ENCODE results near the gene PRKAG2. TPM values are rescaled to one million over a fixed set of nuclear protein-coding genes. Genes with fewer than 3 reads are reported as not detected.

Gene PRKAG2
- polyA plus RNA-seq, 1 donor = 38.3 TPM

DNA sequence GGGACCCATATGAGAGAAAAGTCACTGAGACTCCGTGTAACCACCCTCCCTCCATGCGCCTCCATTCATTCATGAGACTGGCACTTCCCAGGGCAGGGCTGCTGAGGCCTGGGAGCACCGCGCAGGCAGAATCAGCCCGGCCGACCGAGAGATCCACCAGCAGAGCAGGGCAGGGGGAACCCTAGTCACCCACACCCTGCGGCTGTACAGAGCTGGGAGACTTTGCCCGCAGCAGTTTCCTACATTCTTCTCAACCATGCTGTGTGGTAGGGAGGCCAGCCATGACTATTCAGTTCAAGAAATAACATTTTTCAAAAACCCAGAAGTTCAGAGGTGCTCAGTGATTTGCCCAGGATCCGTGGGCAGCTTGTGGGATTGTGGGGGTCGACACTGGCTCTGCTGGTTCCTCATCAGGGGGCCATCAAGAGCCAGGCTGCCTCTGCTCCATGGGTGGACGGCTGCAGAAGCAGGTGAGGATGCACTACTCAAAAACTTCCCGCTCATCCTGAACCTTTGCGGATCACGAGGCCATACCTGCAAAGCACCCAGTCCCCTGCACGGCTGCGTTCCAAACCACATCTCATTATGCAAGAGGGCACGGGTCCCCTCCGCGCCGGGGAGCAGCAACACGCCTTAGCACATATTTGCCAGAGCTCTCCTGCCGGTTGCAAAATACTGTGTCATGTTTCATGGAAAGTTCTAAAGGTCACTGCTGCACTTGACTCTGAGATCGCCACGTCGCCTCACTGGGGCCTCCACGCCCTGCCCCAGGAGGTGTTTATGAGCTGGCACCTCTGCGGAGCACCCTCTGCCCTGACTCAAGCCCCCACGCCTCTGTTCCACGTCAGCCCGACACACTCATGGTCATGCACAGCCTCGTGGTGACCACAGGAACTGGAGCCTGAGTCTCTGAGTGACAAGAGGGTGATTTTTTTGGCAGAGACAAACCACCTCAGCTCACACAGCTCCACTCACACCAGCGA is 132.0 kb downstream of the PRKAG2 start:
- no peak for DNase-seq

DNA sequence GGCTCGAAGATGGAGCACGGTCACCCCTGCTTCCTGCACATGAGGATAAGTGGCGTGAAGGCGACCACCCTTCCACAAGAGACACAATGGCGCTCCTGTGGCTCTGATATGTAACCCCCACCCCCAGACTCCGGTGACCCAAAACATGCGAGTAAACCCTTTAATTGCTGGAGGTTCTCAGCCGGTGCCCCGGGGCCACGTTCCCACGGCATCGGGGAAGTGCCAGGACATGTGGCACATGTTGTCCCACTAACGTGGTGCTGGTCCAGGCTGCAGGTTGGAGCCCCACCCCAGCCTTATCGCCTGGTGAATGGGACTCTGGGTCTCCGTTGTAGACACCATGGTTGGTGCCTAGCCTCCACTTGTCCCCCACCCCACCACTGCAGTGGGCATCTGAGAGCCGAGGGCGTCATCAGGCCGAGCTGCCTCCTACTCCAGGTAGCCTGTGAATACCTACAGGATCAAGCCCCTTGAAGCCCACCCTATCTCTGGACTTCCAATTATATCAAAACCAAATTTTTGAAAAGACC is 132.8 kb downstream of the PRKAG2 start:
- no peak for DNase-seq

DNA sequence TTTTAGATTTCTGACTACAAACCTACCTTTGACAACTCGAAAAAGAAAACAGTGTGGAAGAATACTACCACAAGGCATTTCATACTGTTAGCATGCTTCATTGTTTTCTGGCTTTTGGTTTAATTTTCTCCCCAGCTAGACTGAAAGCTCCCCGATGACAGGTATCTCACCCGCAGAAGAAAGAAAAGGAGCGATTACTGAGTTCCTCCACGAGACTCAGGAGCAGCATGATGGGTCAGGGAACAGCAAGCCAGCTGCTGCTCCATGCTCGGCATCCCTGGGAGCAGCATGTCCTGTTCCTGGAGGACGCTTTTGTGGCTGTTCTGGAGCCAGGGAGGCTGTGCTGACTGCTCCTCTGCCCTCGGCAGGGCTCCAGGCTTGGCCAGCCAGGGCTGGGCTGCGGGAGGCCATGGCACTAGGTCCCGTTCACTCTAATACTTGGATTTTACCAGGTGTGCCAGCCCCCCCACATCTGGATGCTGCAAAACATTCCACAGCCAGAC is 133.4 kb downstream of the PRKAG2 start:
- DNase-seq = no peak

- no peak for DNase-seq
These were observed 134.0 kb downstream of the PRKAG2 start for GRCh38 chr7:151742713-151743480.

- no peak for DNase-seq
These were observed 135.3 kb downstream of the PRKAG2 start for GRCh38 chr7:151741585-151741984.

DNA sequence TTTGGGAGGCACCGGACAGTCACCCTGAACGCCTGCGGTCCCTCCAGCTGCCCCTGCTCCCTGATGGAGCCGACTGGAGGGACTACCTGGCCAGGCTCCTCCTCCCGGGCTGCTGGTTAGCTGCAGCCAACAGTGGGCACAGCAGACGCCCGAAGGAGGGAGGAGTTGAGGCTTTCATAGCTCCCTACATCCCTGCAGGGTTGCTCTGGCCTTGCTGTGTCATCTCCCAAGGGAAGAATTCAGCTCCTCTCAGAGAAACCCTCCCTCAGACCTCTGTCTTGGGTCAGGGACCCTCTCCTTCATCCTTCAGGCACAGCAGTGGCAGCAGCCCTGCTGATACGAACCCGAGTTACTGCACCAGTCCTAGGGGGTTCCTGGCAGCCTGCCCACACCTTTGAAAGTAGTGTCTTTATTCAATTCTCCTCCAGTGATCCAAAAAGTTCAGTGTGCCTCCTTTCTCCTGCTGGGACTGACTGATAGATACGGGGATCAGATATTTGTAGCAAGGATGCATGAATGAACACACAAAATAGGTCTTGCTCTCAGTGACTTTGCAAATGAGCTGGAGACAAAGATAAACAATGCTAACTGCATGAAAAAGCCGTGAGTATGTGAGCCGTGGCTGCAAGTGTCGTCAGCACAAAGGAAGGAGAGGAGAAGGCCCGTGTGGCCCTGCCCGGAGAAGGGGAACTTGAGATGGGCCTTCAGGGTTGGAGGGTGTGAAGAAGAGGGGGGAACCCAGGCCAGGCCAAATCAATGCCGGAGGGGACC is 136.6 kb downstream of the PRKAG2 start:
- DNase-seq = peak; percentile 38

- DNase-seq = no peak
These were observed 138.0 kb downstream of the PRKAG2 start for GRCh38 chr7:151738925-151739324.

DNA sequence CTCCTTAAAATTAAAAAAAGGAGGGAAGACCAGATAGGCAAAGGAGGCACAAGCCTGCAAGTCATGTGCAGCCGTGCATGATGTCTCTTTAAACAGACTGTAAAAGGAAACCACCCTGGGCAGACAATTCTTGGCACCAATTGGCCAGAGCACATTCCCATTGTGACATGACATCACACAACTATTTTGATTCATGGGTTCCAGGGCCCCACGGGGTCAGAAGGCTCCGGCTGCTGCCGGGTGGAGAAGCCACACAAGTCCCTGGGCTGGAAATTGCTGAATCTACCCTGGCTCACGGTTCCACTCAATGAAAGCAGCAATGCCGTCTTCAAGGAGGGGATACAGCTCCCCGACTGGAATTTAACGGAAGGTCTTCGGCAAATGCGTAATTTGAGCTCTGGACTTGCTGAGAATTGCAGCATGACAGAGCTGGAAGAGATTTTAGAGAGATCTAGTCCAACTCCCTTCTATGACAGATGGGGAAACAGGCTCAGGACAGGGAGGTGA is 140.5 kb downstream of the PRKAG2 start:
- DNase-seq = peak; percentile 94

GRCh38 chr7:151735851-151736402 is 141.0 kb downstream of the PRKAG2 start:
- DNase-seq = no peak

GRCh38 chr7:151735186-151735850 is 141.6 kb downstream of the PRKAG2 start:
- no peak for DNase-seq

DNA sequence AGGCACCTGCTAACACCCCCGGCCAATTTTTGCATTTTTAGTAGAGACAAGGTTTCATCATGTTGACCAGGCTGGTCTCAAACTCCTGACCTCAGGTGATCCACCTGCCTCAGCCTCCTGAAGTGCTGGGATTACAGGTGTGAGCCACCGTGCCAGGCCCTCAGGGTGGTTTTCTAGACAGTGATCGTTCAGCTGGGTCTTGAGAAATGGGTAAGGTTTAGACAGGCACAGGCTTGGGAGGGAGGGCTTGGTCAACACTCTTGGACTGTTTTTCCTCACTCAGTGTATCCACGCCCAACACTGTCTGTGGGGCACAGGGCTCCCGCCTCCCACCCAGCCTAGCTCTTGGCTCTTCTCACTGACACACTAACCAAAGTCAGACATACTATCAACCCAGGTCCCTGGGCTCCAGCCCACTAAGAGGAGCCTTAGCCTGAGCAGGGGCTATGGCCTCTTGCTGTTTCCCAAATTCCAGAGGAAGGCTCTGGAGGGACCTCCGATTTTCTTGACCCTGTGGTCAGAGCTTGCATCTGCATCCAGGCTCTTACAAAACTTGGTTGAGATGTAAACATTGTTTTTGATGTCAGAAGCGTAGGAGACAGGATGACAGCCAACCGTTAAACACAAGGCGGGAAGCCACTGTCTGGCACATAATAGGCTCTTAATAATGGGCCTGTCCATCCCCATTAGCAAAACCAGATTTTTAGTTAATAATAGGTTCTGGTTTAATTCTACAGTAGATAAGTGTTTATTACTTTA is 143.9 kb downstream of the PRKAG2 start:
- no peak for DNase-seq

DNA sequence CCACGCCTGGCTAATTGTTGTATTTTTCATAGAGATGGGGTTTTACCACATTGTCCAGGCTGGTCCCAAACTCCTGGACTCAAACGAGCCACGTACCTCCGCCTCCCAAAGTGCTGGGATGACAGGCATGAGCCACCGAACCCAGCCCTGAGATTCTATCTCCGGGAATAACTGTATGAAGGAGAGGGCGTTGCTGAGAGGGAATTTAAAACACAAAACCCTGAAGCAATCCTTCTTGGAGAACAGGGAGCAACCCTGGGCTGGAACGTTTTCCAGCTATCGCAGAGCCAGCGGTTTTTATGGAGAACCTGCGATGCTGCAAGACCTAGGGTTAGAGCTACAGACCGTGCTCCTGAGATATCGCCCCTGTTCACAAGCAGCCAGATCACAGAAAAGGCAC is 144.6 kb downstream of the PRKAG2 start:
- DNase-seq = no peak

DNA sequence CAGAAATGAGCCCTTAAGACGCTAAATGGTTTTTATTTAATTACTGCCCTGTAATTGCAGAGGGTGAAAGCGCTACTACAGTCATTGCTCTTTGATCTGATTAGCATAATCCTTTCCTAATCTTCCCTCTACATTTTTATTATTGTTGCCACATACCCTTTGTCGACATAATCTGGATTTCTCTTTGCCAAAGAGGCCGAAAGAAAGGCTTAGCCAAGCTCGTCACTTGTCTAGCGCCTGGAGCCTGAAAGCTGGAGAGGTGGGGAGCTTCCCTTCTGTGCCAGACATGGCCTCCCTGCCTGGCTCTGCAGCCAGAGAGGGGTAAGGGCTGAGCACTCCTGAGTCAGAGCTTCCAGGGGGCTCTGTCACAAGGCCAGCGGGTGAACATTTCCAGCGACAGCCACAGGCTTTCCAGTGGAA is 145.9 kb downstream of the PRKAG2 start:
- DNase-seq = no peak

- DNase-seq = no peak
These were observed 146.3 kb downstream of the PRKAG2 start for GRCh38 chr7:151730591-151730990.

- no peak for DNase-seq
These were observed 147.4 kb downstream of the PRKAG2 start for GRCh38 chr7:151729521-151729921.

GRCh38 chr7:151728746-151729145 is 148.2 kb downstream of the PRKAG2 start:
- DNase-seq = no peak

DNA sequence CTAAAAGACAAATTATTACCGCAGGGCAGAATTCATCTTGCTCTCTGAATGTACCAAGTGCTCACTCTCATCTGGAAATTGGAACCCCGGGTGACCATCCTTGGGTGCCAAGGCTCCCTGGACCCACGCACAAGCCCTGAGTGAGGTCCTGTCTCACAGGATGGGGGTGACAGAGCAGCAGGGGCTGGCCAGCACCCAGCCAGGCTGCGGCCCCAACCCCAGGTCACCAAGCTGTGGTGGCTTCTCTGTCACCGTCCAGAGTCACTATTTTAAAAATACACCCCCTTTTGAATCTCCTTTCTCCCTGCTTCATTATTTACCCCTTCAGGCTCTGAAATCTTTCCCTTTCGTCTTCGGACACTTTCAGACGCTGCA is 148.6 kb downstream of the PRKAG2 start:
- DNase-seq = no peak

- DNase-seq = no peak
These were observed 149.2 kb downstream of the PRKAG2 start for GRCh38 chr7:151727579-151728285.
